Tibial nerve (tissue), 4 donors: ENCODE data around the gene MRPS6.

Experiments used
- CTCF ChIP-seq, 5 experiments: fragments of 200-600 bp in 3 of 5; fragments of 450-650 bp in 2 of 5; sonication (generic) in 3 of 5; IDR thresholded peaks; one replicate each; pipeline ENCODE4 v1.5.1; 2016 to 2019; ENCODE audit warnings: antibody characterized with exemption in 5 of 5, mild to moderate bottlenecking in 3 of 5, moderate library complexity in 2 of 5
- EP300 ChIP-seq, 2 donors: sonication (generic); formaldehyde crosslinking; IDR thresholded peaks; one replicate each; pipeline ENCODE4 v1.6.1; 2017; ENCODE audit warnings: antibody characterized with exemption in 2 of 2, mild to moderate bottlenecking in 1 of 2
- POLR2A ChIP-seq, 2 donors: fragments of 450-650 bp; IDR thresholded peaks; one replicate each; pipeline ENCODE4 v1.6.1; 2017; ENCODE audit warnings: antibody characterized with exemption in 2 of 2, mild to moderate bottlenecking in 2 of 2, moderate library complexity in 2 of 2

DNA sequence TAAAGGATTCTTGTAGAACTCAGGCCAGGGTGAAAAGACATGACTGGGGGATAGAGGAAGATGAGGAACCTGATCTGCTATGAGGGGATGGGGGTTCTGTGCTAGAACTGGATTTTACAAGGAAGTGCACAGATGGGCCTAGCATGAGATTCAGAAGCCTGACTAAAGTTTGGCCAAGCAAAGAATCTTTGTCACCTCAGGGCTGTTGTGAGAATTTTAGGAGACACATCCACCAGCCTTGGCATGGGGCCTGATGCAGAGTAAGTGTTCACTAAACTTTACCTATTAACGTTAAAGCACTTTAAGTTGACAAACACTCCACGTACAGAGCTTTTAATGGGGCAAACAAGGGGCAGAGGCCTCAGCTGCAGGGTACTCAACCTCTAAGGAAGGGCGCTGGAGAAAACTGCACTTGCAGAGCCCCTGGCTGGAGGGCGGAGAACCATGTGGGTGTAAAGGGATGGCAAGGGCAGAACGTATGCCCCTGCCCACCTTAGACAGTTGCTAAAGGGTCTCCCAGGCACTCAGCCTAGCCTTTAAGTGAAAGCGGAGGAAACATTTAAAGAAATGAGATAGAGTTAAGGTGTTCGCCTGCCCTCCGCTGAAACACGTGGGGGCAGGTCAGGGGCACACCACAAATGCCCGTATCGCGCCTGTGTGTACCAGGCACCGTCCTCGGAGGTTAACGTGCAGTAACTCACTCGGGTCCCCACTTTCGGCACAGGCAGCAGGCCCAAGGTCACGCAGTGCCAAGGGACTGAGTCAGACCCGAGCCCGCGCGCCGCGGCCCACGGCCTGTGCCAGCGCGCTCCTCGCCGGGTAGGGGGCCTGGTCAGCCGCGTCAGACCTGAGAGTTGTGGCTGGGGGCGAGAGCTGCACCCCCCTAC lies 990 bp upstream of the MRPS6 start:
- TF ChIP-seq CTCF (IDR thresholded peaks at IDR 0.05) (peak in 1 of 5 experiments; percentile 7), POLR2A (IDR thresholded peaks at IDR 0.05) (peak in 1 of 2 donors; percentile 13), EP300 (IDR thresholded peaks at IDR 0.05) (no peak)
